Panc1 (cell line): Measurements from ENCODE around the gene DPY19L1.

Experiments used
- POLR2AphosphoS5 ChIP-seq: IDR thresholded peaks from 2 replicates; pipeline ENCODE4 v1.6.1; 2012; ENCODE audit warnings: mild to moderate bottlenecking, low read depth, low read length, moderate library complexity
- TF ChIP-seq, protein P1 (sequence below), 2 experiments: IDR thresholded peaks; 2 replicates each; pipeline ENCODE4 v1.6.1; 2011 to 2012; ENCODE audit warnings: low read depth in 2 of 2, control low read depth in 1 of 2, low read length in 1 of 2, mild to moderate bottlenecking in 1 of 2, moderate library complexity in 1 of 2; ENCODE audit not compliant: insufficient read depth in 1 of 2
- TF ChIP-seq, protein P2 (sequence below): fragments of 450-650 bp; IDR thresholded peaks from 2 replicates; pipeline ENCODE4 v1.5.1; 2017; ENCODE audit warnings: mild to moderate bottlenecking

DNA sequence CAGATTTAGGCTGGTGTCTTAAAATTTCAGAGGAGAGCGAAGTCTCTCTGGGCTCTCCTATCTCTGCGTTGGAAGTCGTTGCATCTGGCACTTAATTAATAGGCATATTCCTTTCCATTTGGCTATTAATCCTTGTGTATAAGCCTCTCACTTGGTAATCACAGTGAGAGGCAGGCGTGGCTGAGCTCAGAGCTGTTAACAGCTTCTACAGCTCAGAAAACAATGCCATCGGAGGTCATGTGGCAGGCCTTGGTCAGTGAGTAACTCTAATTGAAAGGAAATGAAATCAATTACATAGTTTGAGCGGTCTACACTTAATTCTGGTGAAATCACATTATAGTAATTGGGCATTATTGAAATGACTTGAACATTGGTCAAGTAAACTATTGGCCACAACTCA, 135.1 kb downstream of the DPY19L1 start:
- TF ChIP-seq, protein P1, sequence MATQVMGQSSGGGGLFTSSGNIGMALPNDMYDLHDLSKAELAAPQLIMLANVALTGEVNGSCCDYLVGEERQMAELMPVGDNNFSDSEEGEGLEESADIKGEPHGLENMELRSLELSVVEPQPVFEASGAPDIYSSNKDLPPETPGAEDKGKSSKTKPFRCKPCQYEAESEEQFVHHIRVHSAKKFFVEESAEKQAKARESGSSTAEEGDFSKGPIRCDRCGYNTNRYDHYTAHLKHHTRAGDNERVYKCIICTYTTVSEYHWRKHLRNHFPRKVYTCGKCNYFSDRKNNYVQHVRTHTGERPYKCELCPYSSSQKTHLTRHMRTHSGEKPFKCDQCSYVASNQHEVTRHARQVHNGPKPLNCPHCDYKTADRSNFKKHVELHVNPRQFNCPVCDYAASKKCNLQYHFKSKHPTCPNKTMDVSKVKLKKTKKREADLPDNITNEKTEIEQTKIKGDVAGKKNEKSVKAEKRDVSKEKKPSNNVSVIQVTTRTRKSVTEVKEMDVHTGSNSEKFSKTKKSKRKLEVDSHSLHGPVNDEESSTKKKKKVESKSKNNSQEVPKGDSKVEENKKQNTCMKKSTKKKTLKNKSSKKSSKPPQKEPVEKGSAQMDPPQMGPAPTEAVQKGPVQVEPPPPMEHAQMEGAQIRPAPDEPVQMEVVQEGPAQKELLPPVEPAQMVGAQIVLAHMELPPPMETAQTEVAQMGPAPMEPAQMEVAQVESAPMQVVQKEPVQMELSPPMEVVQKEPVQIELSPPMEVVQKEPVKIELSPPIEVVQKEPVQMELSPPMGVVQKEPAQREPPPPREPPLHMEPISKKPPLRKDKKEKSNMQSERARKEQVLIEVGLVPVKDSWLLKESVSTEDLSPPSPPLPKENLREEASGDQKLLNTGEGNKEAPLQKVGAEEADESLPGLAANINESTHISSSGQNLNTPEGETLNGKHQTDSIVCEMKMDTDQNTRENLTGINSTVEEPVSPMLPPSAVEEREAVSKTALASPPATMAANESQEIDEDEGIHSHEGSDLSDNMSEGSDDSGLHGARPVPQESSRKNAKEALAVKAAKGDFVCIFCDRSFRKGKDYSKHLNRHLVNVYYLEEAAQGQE (IDR thresholded peaks at IDR 0.05; ENCODE audit: insufficient read depth in 1 of 2, low read depth in 2 of 2, low read length in 1 of 2): no peak
- TF ChIP-seq, protein P2, sequence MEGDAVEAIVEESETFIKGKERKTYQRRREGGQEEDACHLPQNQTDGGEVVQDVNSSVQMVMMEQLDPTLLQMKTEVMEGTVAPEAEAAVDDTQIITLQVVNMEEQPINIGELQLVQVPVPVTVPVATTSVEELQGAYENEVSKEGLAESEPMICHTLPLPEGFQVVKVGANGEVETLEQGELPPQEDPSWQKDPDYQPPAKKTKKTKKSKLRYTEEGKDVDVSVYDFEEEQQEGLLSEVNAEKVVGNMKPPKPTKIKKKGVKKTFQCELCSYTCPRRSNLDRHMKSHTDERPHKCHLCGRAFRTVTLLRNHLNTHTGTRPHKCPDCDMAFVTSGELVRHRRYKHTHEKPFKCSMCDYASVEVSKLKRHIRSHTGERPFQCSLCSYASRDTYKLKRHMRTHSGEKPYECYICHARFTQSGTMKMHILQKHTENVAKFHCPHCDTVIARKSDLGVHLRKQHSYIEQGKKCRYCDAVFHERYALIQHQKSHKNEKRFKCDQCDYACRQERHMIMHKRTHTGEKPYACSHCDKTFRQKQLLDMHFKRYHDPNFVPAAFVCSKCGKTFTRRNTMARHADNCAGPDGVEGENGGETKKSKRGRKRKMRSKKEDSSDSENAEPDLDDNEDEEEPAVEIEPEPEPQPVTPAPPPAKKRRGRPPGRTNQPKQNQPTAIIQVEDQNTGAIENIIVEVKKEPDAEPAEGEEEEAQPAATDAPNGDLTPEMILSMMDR: no peak
- no peak for TF ChIP-seq POLR2AphosphoS5
